ENCODE measurements around the gene UPB1.
"Not testable (repeated sequence)": the region's sequence is repeated elsewhere in the genome, so short reads cannot be mapped to it uniquely, and the experiment has no call there.

The UPB1 gene

GRCh38 chr22:24532075-24532474 lies 36.9 kb downstream of the UPB1 start:
- DNase-seq (ENCODE audit: low spot score), result no peak

GRCh38 chr22:24535348-24535747 lies 40.2 kb downstream of the UPB1 start:
- DNase-seq (ENCODE audit: low spot score), result no peak

GRCh38 chr22:24536089-24536488 lies 41.0 kb downstream of the UPB1 start:
- no peak for DNase-seq (ENCODE audit: low spot score)

- DNase-seq (ENCODE audit: low spot score), result no peak
Observed at GRCh38 chr22:24540470-24540869, 45.3 kb downstream of the UPB1 start.

GRCh38 chr22:24541681-24542515 lies 46.8 kb downstream of the UPB1 start:
- DNase-seq (ENCODE audit: low spot score), result no peak

GRCh38 chr22:24542641-24543040 lies 47.5 kb downstream of the UPB1 start:
- DNase-seq (ENCODE audit: low spot score), result no peak

- DNase-seq (ENCODE audit: low spot score), result no peak
Observed at GRCh38 chr22:24543185-24543601, 48.1 kb downstream of the UPB1 start.

GRCh38 chr22:24543679-24544243 lies 48.6 kb downstream of the UPB1 start:
- DNase-seq (ENCODE audit: low spot score), result no peak

GRCh38 chr22:24548812-24549211 lies 53.7 kb downstream of the UPB1 start:
- no peak for DNase-seq (ENCODE audit: low spot score)

- DNase-seq (ENCODE audit: low spot score), result no peak
Observed at GRCh38 chr22:24550028-24550901, 55.1 kb downstream of the UPB1 start.

- no peak for DNase-seq (ENCODE audit: low spot score)
Observed at GRCh38 chr22:24550902-24551435, 55.8 kb downstream of the UPB1 start.

- not testable (repeated sequence) for DNase-seq (ENCODE audit: low spot score)
Observed at GRCh38 chr22:24552503-24553286, 57.6 kb downstream of the UPB1 start.

GRCh38 chr22:24553597-24554312 lies 58.6 kb downstream of the UPB1 start:
- DNase-seq (ENCODE audit: low spot score), result peak; percentile 93

GRCh38 chr22:24554313-24555164 lies 59.4 kb downstream of the UPB1 start, which contains the start of gene GUCD1:
GUCD1 (minus strand) TSS chr22:24555138; CDS start chr22:24554991, 147 bp downstream.
- peak; percentile 36 for DNase-seq (ENCODE audit: low spot score)

- DNase-seq (ENCODE audit: low spot score), result peak; percentile 100
Observed at GRCh38 chr22:24555165-24556039, 60.3 kb downstream of the UPB1 start, which contains the start of gene SNRPD3. SNRPD3 (plus strand) TSS chr22:24555999; CDS start chr22:24557675, 1,676 bp downstream.

- DNase-seq (ENCODE audit: low spot score), result no peak
Observed at GRCh38 chr22:24559471-24559870, 64.3 kb downstream of the UPB1 start.

- no peak for DNase-seq (ENCODE audit: low spot score)
Observed at GRCh38 chr22:24563246-24563645, 68.1 kb downstream of the UPB1 start.

GRCh38 chr22:24564376-24565058 lies 69.4 kb downstream of the UPB1 start:
- no peak for DNase-seq (ENCODE audit: low spot score)
